Heart left ventricle (tissue), 13 donors: Measurements from ENCODE around the gene EBP.

Source experiments
- POLR2A ChIP-seq, 2 donors: fragments of 450-650 bp; IDR thresholded peaks; one replicate each; pipeline ENCODE4 v1.6.1; 2017; ENCODE audit warnings: antibody characterized with exemption in 2 of 2, mild to moderate bottlenecking in 2 of 2, moderate library complexity in 2 of 2
- TF ChIP-seq, protein P1 (sequence below), 12 donors: fragments of 200-600 bp; sonication (generic) in 4 of 12; IDR thresholded peaks; one replicate each; pipeline versions ENCODE4 v1.5.0 to v1.8.0; 2018 to 2022; ENCODE audit warnings: antibody characterized with exemption in 12 of 12, mild to moderate bottlenecking in 5 of 12
- donor health status: ischemic (EF 13 %, LVEDD 7.1; RV severe dilation, severe dysfunction).
- donor health status: DM: no; HTN: yes; CAD: no.
- donor health status: DM: no; HTN: no; CAD: no.
- donor health status: ischemic (EF 25% LVEDD 6.9; RV normal size, moderate dysfunction).
- donor health status: ischemic (EF 25% LVEDD 5.7; RV mildly dilated, moderate dysfunction).
- donor health status: ischemic (EF 35%, LVEDD 5.7; RV mildly dilated, moderate dysfunction).
- donor health status: nonischemic (EF 11% LVEDD 7.7; RV severe dilation, severe dysfunction).
- donor health status: DM: yes; HTN: yes; CAD: no.
- donor health status: PGD.
- donor health status: ischemic (EF 29% LVEDD 5.4; RV normal size, mild dysfunction).
- donor health status: nonischemic (EF 23%, LVEDD 6.1; RV moderate dilation, normal function).

GRCh38 chrX:48480142-48480541 is 41.5 kb upstream of the EBP start:
- TF ChIP-seq, protein P1, sequence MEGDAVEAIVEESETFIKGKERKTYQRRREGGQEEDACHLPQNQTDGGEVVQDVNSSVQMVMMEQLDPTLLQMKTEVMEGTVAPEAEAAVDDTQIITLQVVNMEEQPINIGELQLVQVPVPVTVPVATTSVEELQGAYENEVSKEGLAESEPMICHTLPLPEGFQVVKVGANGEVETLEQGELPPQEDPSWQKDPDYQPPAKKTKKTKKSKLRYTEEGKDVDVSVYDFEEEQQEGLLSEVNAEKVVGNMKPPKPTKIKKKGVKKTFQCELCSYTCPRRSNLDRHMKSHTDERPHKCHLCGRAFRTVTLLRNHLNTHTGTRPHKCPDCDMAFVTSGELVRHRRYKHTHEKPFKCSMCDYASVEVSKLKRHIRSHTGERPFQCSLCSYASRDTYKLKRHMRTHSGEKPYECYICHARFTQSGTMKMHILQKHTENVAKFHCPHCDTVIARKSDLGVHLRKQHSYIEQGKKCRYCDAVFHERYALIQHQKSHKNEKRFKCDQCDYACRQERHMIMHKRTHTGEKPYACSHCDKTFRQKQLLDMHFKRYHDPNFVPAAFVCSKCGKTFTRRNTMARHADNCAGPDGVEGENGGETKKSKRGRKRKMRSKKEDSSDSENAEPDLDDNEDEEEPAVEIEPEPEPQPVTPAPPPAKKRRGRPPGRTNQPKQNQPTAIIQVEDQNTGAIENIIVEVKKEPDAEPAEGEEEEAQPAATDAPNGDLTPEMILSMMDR (IDR thresholded peaks at IDR 0.05) = no peak
- TF ChIP-seq POLR2A (IDR thresholded peaks at IDR 0.05) = no peak
